HFFc6 (cell line): ENCODE measurements around the gene WDR5B. TPM values are rescaled to one million over a fixed set of nuclear protein-coding genes. Genes with fewer than 3 reads are reported as not detected.

Source experiments
- DNase-seq: peaks from one replicate; pipeline ENCODE4 v3.0.0-alpha.2; 2018
- H3K27ac Mint-ChIP-seq: 2 replicates; pipeline ENCODE4 v1.8.0; 2020; ENCODE audit warnings: mild to moderate bottlenecking, mixed read lengths
- H3K27me3 Mint-ChIP-seq: 2 replicates; pipeline ENCODE4 v1.8.0; 2021; ENCODE audit warnings: mild to moderate bottlenecking, moderate library complexity, mixed read lengths; ENCODE audit not compliant: insufficient read depth
- H3K36me3 Mint-ChIP-seq: 2 replicates; pipeline ENCODE4 v1.8.0; 2021; ENCODE audit warnings: low read depth, mixed read lengths
- H3K4me1 Mint-ChIP-seq: 2 replicates; pipeline ENCODE4 v1.8.0; 2020; ENCODE audit warnings: low read depth, mixed read lengths
- H3K4me3 Mint-ChIP-seq: 2 replicates; pipeline ENCODE4 v1.8.0; 2020; ENCODE audit warnings: mild to moderate bottlenecking, moderate library complexity, mixed read lengths
- H3K9me3 Mint-ChIP-seq: 2 replicates; pipeline ENCODE4 v1.8.0; 2020; ENCODE audit warnings: mild to moderate bottlenecking, mixed read lengths
- total RNA-seq, 6 experiments: library from RNA; stranded (reverse); fragmentation: NEBNext Ultra II Directional; extraction: Animal tissue kit (Norgen Biotek cat#: 25700); gene quantifications; 2 replicates in 1 of 6; 3 replicates in 5 of 6; pipeline ENCODE4 v1.2.3, GENCODE V29; 2021
- TF ChIP-seq, protein P1 (sequence below): fragments of 200-600 bp; sonication (generic); IDR thresholded peaks from 2 replicates; pipeline ENCODE4 v1.5.0; 2021; ENCODE audit warnings: antibody characterized with exemption, mild to moderate bottlenecking

WDR5B gene
- total RNA-seq, 6 experiments from 2014 or later = 4.6 to 5.8 (median 5.4) TPM

DNA sequence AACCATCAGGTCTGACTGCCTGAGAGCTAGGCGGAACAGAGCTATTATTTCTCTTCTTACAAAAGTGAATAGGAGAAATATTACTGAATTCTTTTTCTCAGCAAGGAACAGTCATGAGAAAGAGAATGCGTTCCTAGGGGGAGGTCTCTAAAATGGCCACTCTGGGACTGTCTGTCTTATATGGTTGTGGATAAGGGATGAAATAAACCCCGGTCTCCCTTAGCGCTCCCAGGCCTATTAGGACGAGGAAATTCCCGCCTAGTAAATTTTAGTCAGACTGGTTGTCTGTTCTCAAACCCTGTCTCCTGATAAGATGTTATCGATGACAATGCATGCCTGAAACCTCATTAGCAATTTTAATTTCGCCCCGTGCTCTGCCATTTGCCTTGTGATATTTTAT lies 20.1 kb upstream of the WDR5B start:
- H3K27me3 Mint-ChIP-seq = no peaks in the 10 kb centered on the region; the same call in none of the 2 replicates
- 0 out of 2 replicates have a peak, but pooled peaks cover 4% of the 10 kb centered on the region for H3K9me3 Mint-ChIP-seq
- H3K4me1 Mint-ChIP-seq = no peaks in the 10 kb centered on the region
- H3K4me3 Mint-ChIP-seq = peak overlapping the region; percentile 14; the same call in 1 of the 2 replicates
- H3K27ac Mint-ChIP-seq = no peak overlapping the region
- peaks cover 49% of the 10 kb centered on the region for H3K36me3 Mint-ChIP-seq
- TF ChIP-seq, protein P1, sequence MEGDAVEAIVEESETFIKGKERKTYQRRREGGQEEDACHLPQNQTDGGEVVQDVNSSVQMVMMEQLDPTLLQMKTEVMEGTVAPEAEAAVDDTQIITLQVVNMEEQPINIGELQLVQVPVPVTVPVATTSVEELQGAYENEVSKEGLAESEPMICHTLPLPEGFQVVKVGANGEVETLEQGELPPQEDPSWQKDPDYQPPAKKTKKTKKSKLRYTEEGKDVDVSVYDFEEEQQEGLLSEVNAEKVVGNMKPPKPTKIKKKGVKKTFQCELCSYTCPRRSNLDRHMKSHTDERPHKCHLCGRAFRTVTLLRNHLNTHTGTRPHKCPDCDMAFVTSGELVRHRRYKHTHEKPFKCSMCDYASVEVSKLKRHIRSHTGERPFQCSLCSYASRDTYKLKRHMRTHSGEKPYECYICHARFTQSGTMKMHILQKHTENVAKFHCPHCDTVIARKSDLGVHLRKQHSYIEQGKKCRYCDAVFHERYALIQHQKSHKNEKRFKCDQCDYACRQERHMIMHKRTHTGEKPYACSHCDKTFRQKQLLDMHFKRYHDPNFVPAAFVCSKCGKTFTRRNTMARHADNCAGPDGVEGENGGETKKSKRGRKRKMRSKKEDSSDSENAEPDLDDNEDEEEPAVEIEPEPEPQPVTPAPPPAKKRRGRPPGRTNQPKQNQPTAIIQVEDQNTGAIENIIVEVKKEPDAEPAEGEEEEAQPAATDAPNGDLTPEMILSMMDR = no peak
- no peak for DNase-seq

DNA sequence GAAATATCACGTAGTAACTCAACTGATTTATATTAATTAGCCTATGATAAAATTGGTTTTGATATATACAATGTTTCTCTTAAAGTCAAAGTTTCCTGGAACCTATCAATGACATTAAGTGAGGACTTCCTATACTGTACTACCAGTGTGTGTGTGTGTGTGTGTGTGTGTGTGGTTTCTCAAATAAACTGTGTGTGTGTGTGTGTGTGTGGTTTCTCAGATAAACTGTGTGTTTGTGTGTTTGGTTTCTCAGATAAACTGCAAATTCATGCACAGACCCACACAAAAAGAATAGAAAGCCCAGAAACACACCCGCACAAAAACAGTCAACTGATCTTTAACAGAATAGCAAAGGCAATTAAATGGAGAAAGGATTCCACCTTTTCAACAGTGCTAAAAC lies 14.5 kb upstream of the WDR5B start:
- no peak overlapping the region for H3K27ac Mint-ChIP-seq
- DNase-seq = no peak
- TF ChIP-seq, protein P1 = no peak
- H3K4me1 Mint-ChIP-seq = peaks cover 18% of the 10 kb centered on the region
- H3K9me3 Mint-ChIP-seq = no peaks in the 10 kb centered on the region
- no peak overlapping the region; the same call in 1 of the 2 replicates for H3K4me3 Mint-ChIP-seq
- peaks cover 41% of the 10 kb centered on the region for H3K36me3 Mint-ChIP-seq
- no peaks in the 10 kb centered on the region; the same call in 1 of the 2 replicates for H3K27me3 Mint-ChIP-seq

DNA sequence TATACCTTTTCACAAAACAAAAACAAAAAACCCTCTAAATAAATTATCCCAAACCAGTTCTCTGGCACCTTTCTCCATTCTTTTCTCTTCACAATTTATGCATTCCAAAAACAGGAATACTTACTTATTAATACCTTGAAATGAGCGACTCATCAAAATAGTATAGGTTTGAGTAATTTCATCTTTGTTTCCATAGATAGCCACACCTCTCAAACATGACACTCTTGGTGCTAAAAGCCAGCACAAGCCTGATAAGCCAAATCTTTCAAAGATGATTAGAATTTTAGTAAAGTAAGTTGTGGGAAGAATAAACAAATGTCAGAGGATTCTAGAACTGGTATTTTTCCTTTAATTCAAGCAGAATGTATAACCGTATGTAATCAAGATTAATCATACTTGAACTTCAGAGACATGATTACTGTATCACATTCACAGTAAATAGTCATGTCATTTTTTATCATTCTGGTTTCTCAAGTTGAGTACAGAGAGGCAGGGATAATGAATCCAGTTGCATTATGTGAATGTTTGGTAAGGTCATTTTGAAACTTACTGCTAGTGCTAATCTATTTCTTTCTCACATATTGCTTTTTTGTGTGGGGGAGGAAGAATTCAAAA lies 12.1 kb upstream of the WDR5B start:
- no peak for DNase-seq
- Mint-ChIP-seq H3K4me3 (no peak overlapping the region), H3K4me1 (peaks cover 18% of the 10 kb centered on the region), H3K36me3 (peaks cover 42% of the 10 kb centered on the region), H3K27ac (no peak overlapping the region), H3K9me3 (no peaks in the 10 kb centered on the region), H3K27me3 (no peaks in the 10 kb centered on the region)
- TF ChIP-seq, protein P1 = no peak

DNA sequence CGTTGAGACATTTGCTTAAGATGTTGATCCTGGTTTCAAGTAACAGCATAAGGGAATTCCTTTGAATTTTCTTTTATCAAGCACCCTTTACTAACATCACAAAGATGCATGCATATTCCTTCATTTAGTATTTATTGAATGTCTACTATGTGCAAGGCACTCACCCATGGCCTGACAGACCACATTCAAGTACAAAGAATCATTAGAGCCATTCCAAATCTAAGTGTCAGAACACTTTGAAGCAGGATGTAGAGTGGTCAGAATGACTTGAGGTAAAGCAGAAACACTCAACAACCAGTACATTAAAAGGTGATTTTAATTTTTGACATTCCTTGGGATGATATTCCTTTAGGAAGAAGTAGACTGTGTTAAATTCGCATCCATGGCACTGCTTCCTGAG lies 6.0 kb upstream of the WDR5B start:
- no peaks in the 10 kb centered on the region for H3K27me3 Mint-ChIP-seq
- no peak for DNase-seq
- H3K4me1 Mint-ChIP-seq = peaks cover 7% of the 10 kb centered on the region
- H3K4me3 Mint-ChIP-seq = no peak overlapping the region
- TF ChIP-seq, protein P1 = no peak
- no peak overlapping the region for H3K27ac Mint-ChIP-seq
- H3K36me3 Mint-ChIP-seq = peaks cover 19% of the 10 kb centered on the region
- no peaks in the 10 kb centered on the region for H3K9me3 Mint-ChIP-seq

DNA sequence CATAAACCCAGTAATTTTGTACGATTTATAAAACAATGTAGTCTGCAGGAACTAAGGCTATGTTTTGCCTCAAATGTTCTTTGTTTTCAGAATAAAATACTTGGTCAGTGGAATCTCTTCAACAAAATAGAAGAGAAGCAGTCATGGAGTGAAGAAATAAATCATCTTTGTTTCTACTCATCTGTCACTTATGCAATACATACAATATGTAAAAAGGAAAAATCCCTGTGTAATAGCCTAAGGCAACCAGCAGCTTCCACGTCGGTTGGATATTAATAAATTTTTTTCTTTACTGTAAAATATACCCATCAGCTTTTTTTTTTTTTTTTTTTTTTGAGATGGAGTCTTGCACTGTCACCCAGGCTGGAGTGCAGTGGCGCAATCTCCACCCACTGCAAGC lies 5.2 kb upstream of the WDR5B start:
- H3K27me3 Mint-ChIP-seq = peaks cover 5% of the 10 kb centered on the region
- peaks cover 17% of the 10 kb centered on the region for H3K36me3 Mint-ChIP-seq
- H3K27ac Mint-ChIP-seq = no peak overlapping the region
- H3K4me1 Mint-ChIP-seq = peaks cover 13% of the 10 kb centered on the region
- no peak overlapping the region for H3K4me3 Mint-ChIP-seq
- no peaks in the 10 kb centered on the region; the same call in 1 of the 2 replicates for H3K9me3 Mint-ChIP-seq
- DNase-seq = no peak
- TF ChIP-seq, protein P1 = no peak
